ENCODE results near the gene PRR35.

Gene PRR35

DNA sequence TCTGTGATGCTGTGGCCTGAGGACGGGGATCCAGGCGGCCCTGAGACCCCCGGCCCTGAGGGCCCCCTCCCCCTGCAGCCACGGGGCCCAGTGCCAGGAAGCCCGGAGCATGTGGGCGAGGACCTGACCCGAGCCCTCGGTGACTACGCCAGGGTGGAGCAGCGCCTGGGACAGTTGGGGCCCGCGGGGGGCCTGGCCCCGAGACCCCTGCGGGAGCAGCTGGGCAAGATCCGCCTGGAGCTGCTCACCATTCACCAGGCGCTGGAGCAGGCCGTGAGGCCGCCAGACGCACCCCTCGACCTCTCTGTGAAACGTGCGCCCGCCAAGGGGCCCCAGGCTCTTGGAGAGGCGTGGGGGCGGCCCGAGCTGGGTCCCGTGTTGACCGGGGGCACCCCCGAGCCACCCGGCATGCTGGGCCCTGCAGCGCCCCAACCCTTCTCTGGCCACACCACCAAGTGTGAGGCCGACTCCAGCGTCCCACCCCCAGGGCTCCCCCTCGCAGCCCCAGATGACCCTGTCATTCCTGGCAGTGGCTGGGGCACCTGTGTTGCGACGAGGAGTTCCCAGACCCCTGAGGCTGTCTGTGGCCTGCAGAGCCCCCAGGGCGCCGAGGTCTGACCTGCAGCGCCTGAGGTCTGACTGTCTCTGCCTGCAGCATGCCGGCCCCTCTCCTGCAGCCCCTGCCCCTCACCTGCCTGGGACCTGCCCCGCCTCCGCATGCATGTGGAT, 4.7 kb downstream of the PRR35 start:
- no peak for DNase-seq (ENCODE audit: low read depth in 2 of 2)

DNA sequence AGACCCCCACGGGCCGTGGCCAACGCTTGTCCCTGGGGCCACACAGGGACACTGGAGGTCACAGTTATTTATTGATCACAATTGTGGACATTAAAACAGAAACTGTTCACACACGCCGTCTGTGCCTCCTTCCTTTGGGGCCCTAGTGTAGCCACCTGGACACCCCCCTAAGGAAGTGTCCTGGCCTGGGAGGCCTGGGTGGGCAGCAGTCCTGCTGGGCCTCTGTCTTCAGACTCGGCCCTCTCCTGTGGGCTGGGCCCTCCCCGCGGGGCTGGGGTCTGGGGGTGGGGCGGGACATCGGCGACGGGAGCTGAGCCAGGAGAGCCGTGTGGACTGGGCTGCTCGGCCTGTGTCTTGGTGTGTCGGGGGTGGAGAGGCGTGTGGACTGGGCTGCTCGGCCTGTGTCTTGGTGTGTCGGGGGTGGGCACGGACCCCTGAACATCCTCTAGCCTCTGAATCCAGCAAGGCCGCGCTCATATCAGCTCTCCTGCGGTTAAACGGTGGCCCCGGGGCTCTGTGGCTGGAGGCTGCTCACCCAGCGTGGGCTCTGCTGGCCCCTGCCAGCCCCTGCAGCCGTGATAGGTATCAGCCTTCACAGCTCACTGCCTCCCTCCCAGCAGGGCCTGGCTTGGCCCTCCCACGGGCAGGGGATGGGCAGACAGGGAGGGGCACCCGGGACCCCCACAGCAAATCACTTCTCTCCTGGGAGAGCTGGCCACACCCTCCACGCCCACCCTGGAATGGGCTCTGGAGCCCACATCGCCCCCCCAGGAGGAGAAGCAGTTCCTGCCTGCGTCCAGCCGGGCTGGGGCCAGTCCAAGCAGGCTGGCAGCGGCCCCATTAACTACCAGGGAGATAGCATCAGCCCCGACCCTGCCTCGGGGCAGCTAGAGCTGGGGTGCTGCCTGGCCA, 5.5 kb downstream of the PRR35 start:
- DNase-seq (ENCODE audit: low read depth in 2 of 2), result no peak

DNA sequence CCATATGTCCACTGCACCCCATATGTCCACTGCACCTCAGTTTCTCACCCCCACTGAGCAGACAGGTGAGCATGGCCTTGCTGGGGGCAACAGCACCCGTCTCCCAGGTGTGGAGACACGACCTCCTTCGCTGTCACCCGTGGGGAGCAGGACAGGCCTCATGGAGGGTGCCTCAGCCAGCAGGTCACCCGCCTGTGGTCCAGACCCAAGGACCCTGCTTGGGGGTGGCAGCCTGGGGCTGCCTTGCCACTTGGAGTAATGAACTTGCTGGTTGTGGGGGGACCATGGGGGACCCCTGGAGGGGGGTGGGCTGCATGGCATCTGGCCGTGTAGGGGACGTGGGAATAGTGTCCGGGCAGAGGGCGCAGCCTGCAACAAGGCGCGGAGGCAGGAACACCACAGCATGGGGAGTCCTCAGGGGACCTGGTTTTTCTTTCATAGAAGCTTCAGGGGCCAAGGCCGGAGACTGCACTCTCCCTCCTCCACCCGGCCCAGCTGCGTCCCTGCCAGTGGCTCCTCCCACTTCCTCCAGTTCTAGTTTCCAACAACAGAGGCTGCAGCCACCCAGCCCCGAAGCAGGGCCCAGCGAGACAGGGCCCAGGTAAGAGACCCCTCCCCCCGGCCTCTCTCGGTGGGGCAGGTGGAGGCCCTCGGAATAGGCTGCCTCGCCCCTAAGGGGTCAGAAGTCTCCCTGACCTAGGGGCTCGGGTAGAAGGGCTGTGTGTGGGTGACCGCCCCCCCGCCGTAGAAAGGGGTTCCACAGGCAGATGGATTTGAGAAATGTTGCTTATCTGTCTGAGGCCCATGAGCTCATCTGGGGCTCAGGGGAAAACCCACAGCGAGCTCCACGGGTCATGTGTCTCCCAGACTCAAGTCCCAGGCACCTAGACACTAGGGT, 6.5 kb downstream of the PRR35 start, which contains the start of gene NHLRC4:
Gene NHLRC4 (plus strand): TSS at position 531 of the 898 bp plus-strand sequence. CDS start 1,043 bp downstream, outside the sequence.
- peak in 1 of 2 donors; percentile 32 for DNase-seq (ENCODE audit: low read depth in 2 of 2)

DNA sequence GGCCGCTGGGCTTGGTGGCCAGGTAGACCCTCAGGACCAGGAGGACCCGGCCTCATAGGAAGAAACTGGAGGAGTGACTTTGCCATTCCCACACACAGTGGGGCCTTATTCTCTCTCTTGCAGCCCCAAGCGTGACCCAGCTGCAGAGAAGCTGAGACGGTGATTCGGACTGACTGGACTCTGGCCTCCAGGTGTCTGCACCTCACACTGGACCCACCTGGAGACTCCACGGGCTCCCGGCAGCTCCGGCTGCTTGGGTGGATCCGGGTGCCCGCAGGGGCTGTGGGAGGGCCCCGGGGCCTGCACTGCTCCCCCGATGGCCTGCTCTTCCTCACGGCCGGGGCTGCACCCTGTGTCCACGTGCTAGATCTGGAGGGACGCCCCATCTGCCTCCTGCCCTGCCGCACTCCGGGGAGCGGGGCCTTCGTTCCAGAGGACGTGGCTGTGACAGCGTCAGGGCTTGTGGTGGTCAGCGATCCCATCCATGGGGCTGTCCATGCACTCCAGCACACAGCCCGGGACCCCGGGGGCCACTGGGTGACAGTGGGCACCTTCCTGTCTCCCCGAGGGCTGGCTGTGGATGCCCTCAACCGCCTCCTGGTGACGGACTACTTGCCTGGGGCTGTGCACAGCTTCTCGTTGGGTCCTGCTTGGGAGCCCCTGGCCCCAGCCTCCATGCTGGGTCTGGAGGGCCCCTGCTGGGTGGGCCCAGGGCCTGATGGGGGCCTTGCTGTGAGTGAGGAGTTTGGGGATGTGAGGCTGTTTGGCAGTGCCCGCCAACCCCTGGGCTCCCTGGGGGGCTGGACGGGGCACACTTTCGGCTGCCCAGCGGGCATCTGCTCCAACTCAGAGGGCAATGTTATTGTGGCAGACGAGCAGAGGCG, 7.4 kb downstream of the PRR35 start:
- no peak for DNase-seq (ENCODE audit: low read depth in 2 of 2)

DNA sequence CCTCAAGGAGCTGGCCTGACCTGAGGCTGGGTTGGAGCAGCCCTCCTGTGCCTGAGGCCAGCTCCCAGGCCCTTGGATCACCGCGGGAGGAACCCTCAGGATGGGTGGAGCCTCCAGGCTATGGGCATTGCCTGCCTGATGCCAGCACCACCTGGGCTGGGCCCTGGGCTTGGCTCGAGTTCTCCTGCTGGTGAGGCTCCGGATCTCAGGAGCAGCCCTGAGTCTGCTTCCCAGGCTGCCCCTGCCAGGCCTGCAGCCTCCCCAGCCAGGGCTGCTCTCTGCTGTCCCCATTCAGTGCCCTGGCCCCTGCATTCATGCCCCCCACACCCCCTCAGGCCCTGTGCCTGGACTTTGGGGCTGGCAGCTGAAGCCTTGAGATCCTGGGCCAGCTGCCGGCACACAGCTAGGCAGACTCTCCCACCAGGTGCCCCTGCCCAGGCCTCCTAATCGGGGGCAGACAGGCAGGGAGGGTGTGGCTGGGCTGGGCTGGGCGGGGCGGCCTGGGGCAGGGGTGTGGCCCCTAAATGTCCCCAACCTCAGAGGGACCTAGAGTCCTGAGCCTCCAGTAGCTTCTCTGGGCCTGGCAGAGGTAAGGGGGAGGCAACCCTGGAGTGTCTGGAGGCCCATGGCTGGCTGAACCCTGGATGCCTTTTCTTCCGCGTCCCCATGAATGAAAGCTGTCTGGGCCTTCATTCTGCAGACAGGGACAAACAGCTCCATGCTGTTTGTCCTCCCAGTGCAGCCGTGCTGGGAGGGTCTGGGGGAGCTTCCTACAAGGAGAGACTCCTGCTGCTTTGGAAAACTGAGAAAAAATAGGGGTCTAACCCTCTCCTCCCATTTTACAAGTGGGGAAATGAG, 8.4 kb downstream of the PRR35 start:
- no peak for DNase-seq (ENCODE audit: low read depth in 2 of 2)

DNA sequence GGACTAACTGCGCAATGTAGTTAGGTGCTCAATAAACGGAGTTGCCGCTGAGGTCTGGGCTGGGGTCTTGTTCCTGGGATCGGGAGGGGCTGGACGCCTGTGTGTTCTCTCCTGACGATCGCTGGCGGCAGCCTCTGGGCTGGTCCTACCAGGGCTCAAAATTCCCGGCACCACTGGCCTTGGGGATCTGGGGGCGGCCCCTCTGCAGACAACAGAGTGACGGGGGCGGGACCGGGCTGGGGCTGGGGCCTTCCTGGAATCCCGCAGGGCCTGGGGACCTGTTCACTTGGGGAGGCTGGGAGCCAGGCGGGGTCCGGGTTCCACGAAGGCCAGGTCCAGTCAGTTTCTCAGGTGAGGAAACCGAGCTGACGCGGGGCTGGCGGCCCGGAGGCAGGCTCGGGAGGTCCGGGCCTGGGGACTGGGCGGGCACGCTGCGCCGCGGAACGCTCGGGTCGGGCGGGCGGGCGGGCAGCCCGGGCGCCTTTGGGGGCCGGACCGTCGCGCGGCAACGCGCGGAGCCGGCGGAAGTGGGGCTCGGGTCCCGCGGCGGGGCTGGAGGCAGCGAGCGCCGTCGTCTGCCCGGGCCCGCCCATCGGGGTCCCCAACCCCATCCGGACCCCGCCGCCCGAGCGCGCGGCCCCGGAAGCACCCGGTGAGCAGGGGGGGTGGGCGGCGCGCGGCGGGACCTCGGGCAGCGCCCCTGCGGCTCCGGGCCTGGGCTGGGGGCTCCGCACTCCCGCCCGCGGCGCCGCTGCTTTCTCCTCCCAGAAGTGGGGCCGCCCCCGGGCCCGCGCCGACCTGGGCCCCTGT, 9.5 kb downstream of the PRR35 start, which contains the start of gene PIGQ:
Gene PIGQ (plus strand): TSS at position 524 of the 810 bp plus-strand sequence. CDS start 4,107 bp downstream, outside the sequence.
- peak; percentile 48 to 60 for DNase-seq (ENCODE audit: low read depth in 2 of 2)

DNA sequence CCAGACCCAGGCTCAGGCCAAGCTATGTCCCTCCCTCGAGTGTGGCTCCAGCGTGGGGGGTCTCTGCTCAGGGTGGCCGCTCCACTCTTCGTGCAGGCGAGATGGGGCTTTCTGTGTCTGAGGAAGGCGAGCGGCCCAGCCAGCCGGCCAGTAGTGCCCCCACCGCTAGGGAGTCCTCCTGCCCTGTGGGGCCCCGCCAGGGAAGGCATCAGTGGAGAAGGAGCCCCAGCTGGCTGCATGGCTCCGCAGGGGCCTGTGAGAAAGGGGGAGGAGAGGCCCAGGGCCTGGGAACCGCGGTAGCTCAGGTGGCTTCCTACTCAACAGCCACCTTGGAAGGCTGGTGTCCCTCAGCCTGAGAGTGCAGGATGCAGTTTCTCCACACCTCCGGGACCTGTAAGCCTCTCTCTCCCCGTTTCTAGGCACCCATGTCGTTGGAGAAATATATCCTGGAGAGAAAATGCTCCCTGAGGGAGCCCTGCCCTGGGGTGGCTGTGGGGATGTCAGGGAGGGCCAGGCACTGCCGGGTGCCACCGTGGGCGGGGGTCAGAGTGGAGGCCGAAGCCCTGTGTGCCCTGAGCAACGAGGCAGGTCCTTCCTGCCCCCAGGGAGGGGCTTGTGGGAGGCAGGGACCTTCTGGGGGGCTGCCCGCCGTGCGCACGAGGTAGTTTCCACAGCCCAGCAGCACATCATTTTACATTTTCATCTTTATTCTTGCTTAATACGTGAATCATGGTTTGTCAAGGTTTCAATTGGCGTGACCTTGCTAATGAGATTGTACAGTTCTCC, 12.9 kb downstream of the PRR35 start:
- DNase-seq (ENCODE audit: low read depth in 2 of 2), result no peak

DNA sequence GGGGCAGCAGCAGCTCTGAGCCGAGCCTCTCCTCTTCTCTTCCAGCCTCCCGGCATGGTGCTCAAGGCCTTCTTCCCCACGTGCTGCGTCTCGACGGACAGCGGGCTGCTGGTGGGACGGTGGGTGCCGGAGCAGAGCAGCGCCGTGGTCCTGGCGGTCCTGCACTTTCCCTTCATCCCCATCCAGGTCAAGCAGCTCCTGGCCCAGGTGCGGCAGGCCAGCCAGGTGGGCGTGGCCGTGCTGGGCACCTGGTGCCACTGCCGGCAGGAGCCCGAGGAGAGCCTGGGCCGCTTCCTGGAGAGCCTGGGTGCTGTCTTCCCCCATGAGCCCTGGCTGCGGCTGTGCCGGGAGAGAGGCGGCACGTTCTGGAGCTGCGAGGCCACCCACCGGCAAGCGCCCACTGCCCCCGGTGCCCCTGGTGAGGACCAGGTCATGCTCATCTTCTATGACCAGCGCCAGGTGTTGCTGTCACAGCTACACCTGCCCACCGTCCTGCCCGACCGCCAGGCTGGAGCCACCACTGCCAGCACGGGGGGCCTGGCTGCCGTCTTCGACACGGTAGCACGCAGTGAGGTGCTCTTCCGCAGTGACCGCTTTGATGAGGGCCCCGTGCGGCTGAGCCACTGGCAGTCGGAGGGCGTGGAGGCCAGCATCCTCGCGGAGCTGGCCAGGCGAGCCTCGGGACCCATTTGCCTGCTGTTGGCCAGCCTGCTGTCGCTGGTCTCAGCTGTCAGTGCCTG, 14.0 kb downstream of the PRR35 start:
- no peak for DNase-seq (ENCODE audit: low read depth in 2 of 2)

DNA sequence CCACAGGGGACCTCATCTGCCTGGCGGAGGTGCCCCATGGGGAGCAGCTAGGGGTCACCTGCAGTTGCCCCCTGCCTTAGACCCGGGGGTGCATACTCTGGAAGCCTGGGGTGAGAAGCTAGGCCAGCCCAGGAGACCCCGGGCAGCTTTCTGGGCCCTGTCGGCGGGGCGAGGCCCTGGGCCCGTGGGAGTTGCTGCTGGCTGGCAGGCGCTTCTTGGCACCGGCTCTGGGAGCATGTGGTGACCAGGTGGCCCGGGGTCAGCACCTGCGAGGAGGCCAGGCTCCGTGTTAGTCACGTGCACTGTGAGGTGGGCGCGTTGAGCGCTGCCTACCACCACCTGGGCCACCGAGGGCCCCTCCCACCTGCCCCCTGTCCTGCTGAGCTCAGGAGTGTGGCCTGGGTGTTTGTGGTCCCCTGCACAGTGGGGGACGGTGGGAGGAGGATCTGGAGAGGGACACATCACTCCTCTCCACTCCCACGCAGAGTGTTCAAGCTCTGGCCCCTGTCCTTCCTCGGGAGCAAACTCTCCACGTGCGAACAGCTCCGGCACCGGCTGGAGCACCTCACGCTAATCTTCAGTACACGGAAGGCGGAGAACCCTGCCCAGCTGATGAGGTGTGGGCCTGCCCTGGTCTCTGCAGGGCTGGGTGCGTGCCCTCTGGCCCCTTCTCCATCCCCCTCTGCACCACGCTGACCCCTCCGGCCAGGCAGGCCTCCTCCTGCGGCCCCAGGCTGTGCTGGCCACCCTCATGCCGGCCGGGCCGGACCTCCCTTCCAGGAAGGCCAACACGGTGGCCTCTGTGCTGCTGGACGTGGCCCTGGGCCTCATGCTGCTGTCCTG, 15.4 kb downstream of the PRR35 start:
- no peak for DNase-seq (ENCODE audit: low read depth in 2 of 2)

DNA sequence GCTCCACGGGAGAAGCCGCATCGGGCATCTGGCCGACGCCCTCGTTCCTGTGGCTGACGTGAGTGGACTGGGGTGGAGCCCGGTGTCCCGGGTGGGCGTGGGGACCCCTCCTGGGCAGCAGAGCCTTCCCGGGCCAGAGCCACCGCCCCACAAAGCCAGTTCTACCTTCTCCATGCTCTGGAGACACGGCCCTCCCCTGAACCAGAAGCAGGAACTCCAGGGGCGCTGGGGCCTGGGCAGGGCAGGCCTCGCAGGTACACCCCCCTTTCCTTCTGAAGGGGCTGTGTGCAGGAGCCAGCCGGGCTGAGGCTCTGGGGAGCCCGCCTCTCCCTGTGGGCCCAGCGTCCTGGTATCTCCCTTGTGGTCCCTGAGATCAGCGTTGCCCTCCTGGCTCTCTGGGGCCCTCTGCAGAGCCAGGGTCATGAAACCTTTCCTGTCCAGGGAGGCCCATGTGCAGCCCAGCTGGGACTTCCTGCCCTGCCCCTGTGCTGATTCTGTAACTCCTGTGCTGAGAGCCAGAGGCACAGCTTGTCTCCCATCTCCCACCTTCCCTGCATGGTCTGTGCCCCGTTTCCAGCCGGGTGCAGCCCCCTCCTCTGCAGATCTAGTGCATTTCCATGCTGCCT, 16.1 kb downstream of the PRR35 start:
- DNase-seq (ENCODE audit: low read depth in 2 of 2), result no peak

DNA sequence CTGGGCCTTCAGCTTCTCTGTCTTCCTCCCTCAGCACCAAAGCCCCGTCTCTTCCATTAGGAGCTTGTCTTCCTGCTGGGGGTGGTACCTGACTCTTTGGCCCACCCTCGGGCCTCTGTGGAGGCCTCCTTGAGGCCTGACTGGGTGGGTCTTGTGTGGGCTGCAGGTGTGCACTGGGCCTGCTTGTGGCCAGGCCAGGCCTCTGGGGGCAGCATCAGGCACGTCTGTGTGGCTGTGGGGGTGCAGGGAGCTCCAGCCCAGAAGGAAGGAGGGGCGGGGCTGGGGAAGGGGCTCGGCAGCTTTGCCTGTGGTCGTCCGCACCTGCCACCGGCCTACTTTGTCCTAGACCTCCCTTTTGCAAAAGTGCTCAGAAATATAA, 16.6 kb downstream of the PRR35 start:
- no peak for DNase-seq (ENCODE audit: low read depth in 2 of 2)

DNA sequence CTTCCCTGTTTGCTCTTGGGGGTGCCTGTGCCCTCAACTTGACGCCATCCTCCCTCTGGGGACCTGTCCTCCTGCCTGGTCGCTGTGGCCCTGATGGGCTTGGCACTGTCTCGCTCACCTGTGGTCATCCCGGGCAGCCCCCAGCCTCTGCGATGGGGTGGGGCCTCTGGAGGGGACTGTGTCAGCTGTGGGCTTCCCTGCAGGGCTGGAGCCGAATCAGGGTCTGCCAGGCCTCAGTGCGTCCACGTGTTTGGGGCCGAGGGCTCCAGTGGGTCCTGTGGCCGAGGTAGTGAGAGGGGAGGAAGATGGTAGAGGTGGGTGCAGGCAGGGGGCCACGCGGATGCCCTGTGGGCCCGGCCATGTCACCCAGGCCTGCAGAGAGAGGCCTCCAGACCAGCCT, 17.6 kb downstream of the PRR35 start:
- no peak for DNase-seq (ENCODE audit: low read depth in 2 of 2)

DNA sequence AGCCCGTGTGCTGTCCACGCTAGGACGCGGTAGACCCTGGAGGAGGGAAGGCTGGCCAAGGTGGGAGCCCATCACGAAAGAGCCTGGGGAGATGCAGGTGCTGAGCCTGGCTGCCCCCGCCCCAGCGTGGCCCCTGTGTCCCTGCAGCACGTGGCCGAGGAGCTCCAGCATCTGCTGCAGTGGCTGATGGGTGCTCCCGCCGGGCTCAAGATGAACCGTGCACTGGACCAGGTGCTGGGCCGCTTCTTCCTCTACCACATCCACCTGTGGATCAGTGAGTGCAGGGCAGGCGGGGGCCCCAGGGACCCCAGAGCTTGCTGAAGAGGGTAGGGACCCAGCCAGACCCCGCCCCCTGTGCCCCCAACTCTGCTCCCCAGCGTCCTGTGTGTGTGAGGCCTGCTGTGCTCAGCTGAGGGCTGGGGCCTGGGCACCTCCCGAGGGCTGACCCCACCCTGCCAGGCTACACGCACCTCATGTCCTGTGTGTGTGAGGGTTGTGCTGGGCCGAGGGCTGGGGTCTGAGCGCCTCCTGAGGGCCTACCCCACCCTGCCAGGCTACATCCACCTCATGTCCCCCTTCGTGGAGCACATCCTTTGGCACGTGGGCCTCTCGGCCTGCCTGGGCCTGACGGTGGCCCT, 18.2 kb downstream of the PRR35 start:
- no peak for DNase-seq (ENCODE audit: low read depth in 2 of 2)

DNA sequence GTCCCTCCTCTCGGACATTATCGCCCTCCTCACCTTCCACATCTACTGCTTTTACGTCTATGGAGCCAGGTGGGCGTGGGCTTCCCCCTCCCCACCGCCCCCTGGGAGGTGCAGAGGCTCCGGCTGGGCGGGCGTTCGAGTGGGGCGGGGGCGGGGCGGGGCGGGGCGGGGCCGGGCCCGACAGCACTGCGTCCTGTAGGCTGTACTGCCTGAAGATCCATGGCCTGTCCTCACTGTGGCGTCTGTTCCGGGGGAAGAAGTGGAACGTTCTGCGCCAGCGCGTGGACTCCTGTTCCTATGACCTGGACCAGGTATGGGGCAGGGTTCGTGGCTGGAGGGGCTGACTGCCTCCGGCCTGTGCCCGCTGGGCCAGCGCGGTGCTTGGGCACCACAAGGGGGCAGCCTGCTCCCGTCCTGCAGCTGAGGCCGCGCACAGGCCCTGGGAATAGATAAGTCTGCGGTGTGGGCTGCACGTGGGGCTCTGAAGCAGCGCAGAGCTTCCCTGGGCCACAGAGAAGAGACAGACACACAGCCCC, 18.7 kb downstream of the PRR35 start:
- peak; percentile 36 to 56 for DNase-seq (ENCODE audit: low read depth in 2 of 2)

Data from stimulated activated CD8-positive, alpha-beta memory T cell treated with anti-CD3 and anti-CD28 coated beads, Interleukin-2, amount 100 ng/mL, for 48 hours (primary cell).